Sigmoid colon (tissue), 7 donors: ENCODE data around the gene SERPINH1. TPM values are rescaled to one million over a fixed set of nuclear protein-coding genes. Genes with fewer than 3 reads are reported as not detected.
A peak's percentile ranks its signal among the peaks of the same experiment; 100 is the strongest.

Experiments used
- DNase-seq: peaks from one replicate; pipeline ENCODE4 v3.0.0-alpha.2; 2019
- H3K27ac ChIP-seq, 4 donors: fragments of 200-600 bp; sonication (generic); one replicate each; pipeline ENCODE4 v1.5.1; 2016 to 2019; ENCODE audit warnings: mild to moderate bottlenecking in 1 of 4
- H3K27me3 ChIP-seq, 3 donors: fragments of 200-600 bp; sonication (generic); one replicate each; pipeline ENCODE4 v1.5.1; 2019; ENCODE audit warnings: mild to moderate bottlenecking in 1 of 3
- H3K36me3 ChIP-seq, 4 donors: fragments of 200-600 bp; sonication (generic); one replicate each; pipeline ENCODE4 v1.5.1; 2016 to 2019
- H3K4me1 ChIP-seq, 4 donors: fragments of 200-600 bp; sonication (generic); one replicate each; pipeline ENCODE4 v1.5.1; 2017 to 2019
- H3K4me3 ChIP-seq, 4 donors: fragments of 200-600 bp; sonication (generic); one replicate each; pipeline ENCODE4 v1.5.1; 2017 to 2019; ENCODE audit warnings: mild to moderate bottlenecking in 2 of 4, moderate library complexity in 1 of 4
- H3K9me3 ChIP-seq, 4 donors: fragments of 200-600 bp in 3 of 4; sonication (generic) in 3 of 4; one replicate each; pipeline versions ENCODE4 v1.5.1 to v1.6.1; 2013 to 2019
- EP300 ChIP-seq, 4 donors: sonication (generic); formaldehyde crosslinking; IDR thresholded peaks; one replicate each; pipeline ENCODE4 v1.6.1; 2017; ENCODE audit warnings: antibody characterized with exemption in 4 of 4
- POLR2A ChIP-seq, 2 donors: fragments of 450-650 bp; IDR thresholded peaks; one replicate each; pipeline ENCODE4 v1.6.1; 2016; ENCODE audit warnings: antibody characterized with exemption in 2 of 2, mild to moderate bottlenecking in 2 of 2, moderate library complexity in 2 of 2
- POLR2AphosphoS5 ChIP-seq, 4 donors: sonication (generic); formaldehyde crosslinking; IDR thresholded peaks; one replicate each; pipeline ENCODE4 v1.6.1; 2017; ENCODE audit warnings: antibody characterized with exemption in 4 of 4
- WGBS, 2 donors: extraction: QIAGEN DNeasy Blood & Tissue Kit; methylation state at CpG; one replicate each; pipeline ENCODE4 v1.1.7; 2013; 5-methylcytosine and 5-hydroxymethylcytosine counted together
- intact Hi-C: fragments of 100-400 bp; cut with DNase I; formaldehyde crosslinking; loops from one replicate; pipeline ENCODE4 v1.15.1; 2023
- polyA plus RNA-seq, 3 donors: library from polyadenylated mRNA; stranded (reverse); fragments of 200-250 nt; gene quantifications; one replicate each; pipeline ENCODE4 v1.2.3, GENCODE V29; 2013
- total RNA-seq, 4 donors: library from RNA; depleted of rRNA; stranded (reverse); fragments of >200 nt; gene quantifications; one replicate each; pipeline ENCODE4 v1.1.0, GENCODE V29; 2016
- TF ChIP-seq, protein P1 (sequence below), 4 experiments: fragments of 450-650 bp in 3 of 4; fragments of 200-600 bp in 1 of 4; IDR thresholded peaks; one replicate each; pipeline ENCODE4 v1.5.1; 2016 to 2019; ENCODE audit warnings: antibody characterized with exemption in 4 of 4, mild to moderate bottlenecking in 3 of 4, moderate library complexity in 2 of 4
- donor health status: healthy with polysubstance abuse.
- donor health status: Bipolar disorder and iron deficiency.
- donor health status: healthy.

Gene SERPINH1
- 100 to 1,000 TPM; 151 to 201 (median 172) TPM for total RNA-seq
- polyA plus RNA-seq = 10 to 100 TPM; 12.0 to 57.1 (median 17.6) TPM

DNA sequence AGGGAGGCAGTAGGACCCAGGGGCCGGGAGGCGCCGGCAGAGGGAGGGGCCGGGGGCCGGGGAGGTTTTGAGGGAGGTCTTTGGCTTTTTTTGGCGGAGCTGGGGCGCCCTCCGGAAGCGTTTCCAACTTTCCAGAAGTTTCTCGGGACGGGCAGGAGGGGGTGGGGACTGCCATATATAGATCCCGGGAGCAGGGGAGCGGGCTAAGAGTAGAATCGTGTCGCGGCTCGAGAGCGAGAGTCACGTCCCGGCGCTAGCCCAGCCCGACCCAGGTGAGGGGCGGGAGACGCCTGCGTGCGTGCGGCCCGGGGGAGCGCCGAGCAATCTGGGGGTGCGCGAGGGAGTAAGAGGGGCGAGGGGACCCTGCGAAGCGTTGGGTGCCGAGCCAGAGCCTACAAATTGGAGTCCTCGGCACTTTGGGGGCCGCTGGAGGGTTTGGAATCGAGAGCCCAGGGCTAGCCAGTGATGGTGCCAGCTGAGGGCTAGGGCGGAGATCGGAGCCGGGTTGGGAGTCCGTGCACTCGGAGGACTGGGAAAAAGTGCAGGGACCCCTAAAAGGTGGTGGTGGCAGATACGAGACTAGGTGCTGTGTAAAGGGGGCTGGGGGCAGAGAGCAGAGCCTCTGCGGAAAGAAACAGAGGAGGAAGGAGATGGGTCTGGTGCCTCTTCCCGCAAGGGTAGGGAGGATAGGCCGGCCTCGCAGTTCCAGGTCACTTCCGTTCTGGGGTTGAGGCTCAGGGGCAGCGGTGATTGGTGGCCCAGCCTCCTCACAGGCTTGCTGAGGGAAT, at the start of gene SERPINH1:
Gene SERPINH1, plus strand, starts transcription at position 206 of the 788 bp plus-strand sequence. CDS start 4,097 bp downstream, outside the sequence.
- H3K27me3 ChIP-seq = no peaks in the 10 kb centered on the region

DNA sequence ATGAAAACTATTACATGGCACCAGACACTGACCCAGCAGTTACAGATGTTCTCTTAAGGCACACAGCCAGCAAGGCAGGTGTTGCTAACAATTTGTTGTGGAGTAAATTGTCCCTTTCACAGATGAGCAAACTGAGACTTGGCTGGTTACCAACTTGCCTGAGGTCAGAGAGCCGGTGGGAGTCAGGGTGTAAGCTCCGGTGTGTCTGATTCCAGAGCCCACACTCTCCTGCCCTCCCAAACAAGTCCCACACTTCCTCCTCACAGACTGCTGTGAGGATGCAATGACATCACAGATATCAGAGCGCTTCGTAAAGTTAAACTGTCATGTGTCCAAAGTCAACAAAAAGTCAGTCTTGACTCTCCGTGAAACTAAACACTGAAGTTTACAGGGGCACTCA, 48.8 kb upstream of the SERPINH1 start:
- Histone ChIP-seq H3K4me1 (peaks cover 0 to 13% (median 0%) of the 10 kb centered on the region in 4 donors), H3K4me3 (no peak overlapping the region), H3K36me3 (no peaks in the 10 kb centered on the region), H3K27ac (no peak overlapping the region), H3K27me3 (no peaks in the 10 kb centered on the region), H3K9me3 (no peaks in the 10 kb centered on the region)
- TF ChIP-seq POLR2A (IDR thresholded peaks at IDR 0.05) (no peak), EP300 (IDR thresholded peaks at IDR 0.05) (no peak), POLR2AphosphoS5 (IDR thresholded peaks at IDR 0.05) (no peak)
- TF ChIP-seq, protein P1, sequence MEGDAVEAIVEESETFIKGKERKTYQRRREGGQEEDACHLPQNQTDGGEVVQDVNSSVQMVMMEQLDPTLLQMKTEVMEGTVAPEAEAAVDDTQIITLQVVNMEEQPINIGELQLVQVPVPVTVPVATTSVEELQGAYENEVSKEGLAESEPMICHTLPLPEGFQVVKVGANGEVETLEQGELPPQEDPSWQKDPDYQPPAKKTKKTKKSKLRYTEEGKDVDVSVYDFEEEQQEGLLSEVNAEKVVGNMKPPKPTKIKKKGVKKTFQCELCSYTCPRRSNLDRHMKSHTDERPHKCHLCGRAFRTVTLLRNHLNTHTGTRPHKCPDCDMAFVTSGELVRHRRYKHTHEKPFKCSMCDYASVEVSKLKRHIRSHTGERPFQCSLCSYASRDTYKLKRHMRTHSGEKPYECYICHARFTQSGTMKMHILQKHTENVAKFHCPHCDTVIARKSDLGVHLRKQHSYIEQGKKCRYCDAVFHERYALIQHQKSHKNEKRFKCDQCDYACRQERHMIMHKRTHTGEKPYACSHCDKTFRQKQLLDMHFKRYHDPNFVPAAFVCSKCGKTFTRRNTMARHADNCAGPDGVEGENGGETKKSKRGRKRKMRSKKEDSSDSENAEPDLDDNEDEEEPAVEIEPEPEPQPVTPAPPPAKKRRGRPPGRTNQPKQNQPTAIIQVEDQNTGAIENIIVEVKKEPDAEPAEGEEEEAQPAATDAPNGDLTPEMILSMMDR (IDR thresholded peaks at IDR 0.05) = no peak
- DNase-seq = no peak
- WGBS, 2 donors = 19 to 66% methylated on average over 5 of the region's 5 CpGs
- intact Hi-C loops = loop anchor here (5.0 kb wide), 1 partner anchor 46 kb away; no protein-coding TSS in a partner anchor

More for the DNA sequence above, at the start of gene SERPINH1:
- 1% methylated on average over 51 of the region's 51 CpGs for WGBS, 2 donors
- peaks cover 4 to 14% (median 9%) of the 10 kb centered on the region in 4 donors for H3K36me3 ChIP-seq
- H3K27ac ChIP-seq = peak within 1 kb of the TSS; percentile 98 to 100 (median 100)
- DNase-seq = peak; percentile 97
- no peaks in the 10 kb centered on the region for H3K9me3 ChIP-seq
- TF ChIP-seq POLR2AphosphoS5 (IDR thresholded peaks at IDR 0.05) (peak; percentile 89 to 93 (median 91)), EP300 (IDR thresholded peaks at IDR 0.05) (peak in 2 of 4 donors; percentile 16 to 35), POLR2A (IDR thresholded peaks at IDR 0.05) (peak; percentile 73 to 85)
- TF ChIP-seq, protein P1 (IDR thresholded peaks at IDR 0.05) = no peak
- intact Hi-C loops = no loop called here
- peaks cover 0 to 90% (median 87%) of the 10 kb centered on the region in 4 donors for H3K4me1 ChIP-seq
- H3K4me3 ChIP-seq = peak within 1 kb of the TSS; percentile 80 to 91 (median 84)

DNA sequence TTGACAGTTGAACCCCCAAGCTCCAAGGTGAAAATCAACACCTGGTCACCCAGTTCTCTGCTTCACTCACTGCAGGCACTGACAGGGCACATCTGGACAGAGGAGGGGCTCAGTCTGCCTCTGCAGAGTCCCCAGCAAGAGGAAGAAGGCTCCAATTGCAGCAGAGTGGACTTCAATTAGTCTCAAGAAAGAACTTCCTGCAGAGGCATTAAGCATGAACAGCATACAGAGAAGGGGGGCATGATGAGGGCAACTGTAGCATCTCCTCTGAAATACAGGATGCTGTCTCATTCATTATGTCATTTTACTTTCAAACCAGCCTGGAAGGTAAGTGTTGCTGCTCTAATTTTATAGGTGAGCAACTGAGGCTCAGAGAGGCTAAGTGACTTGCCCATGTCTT, 47.5 kb upstream of the SERPINH1 start:
- Histone ChIP-seq H3K27ac (no peak overlapping the region), H3K4me1 (peaks cover 0 to 13% (median 0%) of the 10 kb centered on the region in 4 donors), H3K36me3 (no peaks in the 10 kb centered on the region), H3K9me3 (no peaks in the 10 kb centered on the region), H3K27me3 (no peaks in the 10 kb centered on the region), H3K4me3 (no peak overlapping the region)
- TF ChIP-seq EP300 (IDR thresholded peaks at IDR 0.05) (no peak), POLR2A (IDR thresholded peaks at IDR 0.05) (no peak), POLR2AphosphoS5 (IDR thresholded peaks at IDR 0.05) (no peak)
- TF ChIP-seq, protein P1 (IDR thresholded peaks at IDR 0.05) = no peak
- intact Hi-C loops = loop anchor here (5.0 kb wide), 1 partner anchor 47 kb away; no protein-coding TSS in a partner anchor
- no peak for DNase-seq

DNA sequence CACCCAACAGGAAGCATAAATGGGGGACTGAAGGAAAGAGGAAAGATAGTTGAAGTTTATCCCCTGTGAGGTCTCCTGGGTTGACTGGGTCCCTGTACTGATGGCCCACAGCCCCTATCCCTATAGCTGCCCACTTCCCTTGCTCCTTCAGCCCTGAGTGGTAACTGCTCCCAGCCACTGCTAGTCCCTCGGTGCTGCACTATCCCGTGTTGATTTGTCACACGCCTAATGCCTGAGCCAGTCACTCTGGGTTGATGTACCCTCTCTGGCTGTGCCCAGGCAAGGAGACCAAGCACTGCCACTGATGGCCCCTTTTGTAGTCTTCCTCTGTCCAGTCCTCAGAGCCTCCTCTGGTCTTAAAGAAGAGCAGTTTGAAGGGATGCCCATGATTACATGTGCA, 45.9 kb upstream of the SERPINH1 start:
- Histone ChIP-seq H3K36me3 (no peaks in the 10 kb centered on the region), H3K4me3 (no peak overlapping the region), H3K27ac (no peak overlapping the region), H3K9me3 (no peaks in the 10 kb centered on the region), H3K27me3 (no peaks in the 10 kb centered on the region), H3K4me1 (peaks cover 0 to 3% (median 0%) of the 10 kb centered on the region in 4 donors)
- DNase-seq = no peak
- WGBS, 2 donors = 95 to 97% methylated on average over 3 of the region's 3 CpGs
- intact Hi-C loops = no loop called here
- TF ChIP-seq POLR2AphosphoS5 (IDR thresholded peaks at IDR 0.05) (no peak), POLR2A (IDR thresholded peaks at IDR 0.05) (no peak), EP300 (IDR thresholded peaks at IDR 0.05) (no peak)
- TF ChIP-seq, protein P1 (IDR thresholded peaks at IDR 0.05) = no peak
